Measurements from ENCODE around the gene MCF2L2.

Gene MCF2L2

DNA sequence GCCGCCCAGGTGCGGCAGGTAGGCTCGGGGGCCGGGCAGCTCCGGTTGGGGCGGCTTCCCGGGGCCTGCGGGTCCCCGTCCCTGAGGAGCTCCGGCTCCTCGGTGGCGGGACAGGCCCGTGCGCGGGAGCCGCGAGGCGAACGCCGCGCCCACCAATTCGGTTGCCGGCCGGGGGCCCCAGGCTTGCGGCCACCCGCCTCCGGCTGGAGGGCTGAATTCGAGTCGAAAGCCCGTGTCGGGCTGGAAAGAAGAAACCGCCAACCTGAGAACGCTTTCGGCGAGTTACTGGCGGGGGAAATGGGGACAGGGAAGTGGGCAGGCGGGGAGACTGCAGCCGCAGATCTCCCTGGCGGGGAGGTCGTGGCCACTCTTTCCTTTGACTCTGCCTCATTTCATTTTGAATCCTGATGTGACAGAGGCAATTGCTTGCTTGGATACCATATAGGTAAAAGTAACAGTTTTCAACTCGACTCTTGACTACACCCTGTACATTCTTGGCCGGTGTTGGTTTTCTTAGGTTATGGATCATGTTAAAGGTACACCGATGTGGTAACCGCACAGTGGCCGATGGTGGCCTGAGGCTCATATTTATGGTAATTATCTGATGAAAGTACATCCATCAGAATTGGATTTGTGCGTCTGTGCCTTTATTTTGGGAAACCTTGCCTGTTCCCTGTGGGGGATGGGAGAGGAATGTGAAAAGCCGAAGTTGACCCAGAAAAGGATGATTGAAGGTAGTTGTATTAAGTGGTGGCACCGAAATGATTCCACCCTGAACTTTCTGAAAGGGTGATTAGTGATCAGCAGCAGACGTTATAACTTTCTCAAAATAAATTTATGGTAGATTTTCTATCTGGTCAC is 173.7 kb downstream of the MCF2L2 start:
- TF ChIP-seq POLR2A (IDR thresholded peaks at IDR 0.05; ENCODE audit: extremely low read depth, insufficient read length) (no peak), MYC (IDR thresholded peaks at IDR 0.05; ENCODE audit: low read depth, low read length) (no peak), CTCF (IDR thresholded peaks at IDR 0.05; ENCODE audit: low read depth, low read length) (no peak), MAX (IDR thresholded peaks at IDR 0.05; ENCODE audit: low read depth, low read length) (no peak)
- peak overlapping the region; percentile 71 for H3K4me3 ChIP-seq (ENCODE audit: low read depth, low read length)
- DNase-seq (ENCODE audit: low read depth): peak; percentile 72

GRCh38 chr3:183253528-183254486 is 174.6 kb downstream of the MCF2L2 start:
- peak; percentile 67 for DNase-seq (ENCODE audit: low read depth)

GRCh38 chr3:183252973-183253527 is 175.4 kb downstream of the MCF2L2 start, which contains the start of gene B3GNT5:
Gene B3GNT5, plus strand, starts transcription at chr3:183253253. Its CDS starts 16,546 bp downstream, at chr3:183269799.
- TF ChIP-seq MAX (IDR thresholded peaks at IDR 0.05; ENCODE audit: low read depth, low read length) (no peak), POLR2A (IDR thresholded peaks at IDR 0.05; ENCODE audit: extremely low read depth, insufficient read length) (no peak), CTCF (IDR thresholded peaks at IDR 0.05; ENCODE audit: low read depth, low read length) (no peak), MYC (IDR thresholded peaks at IDR 0.05; ENCODE audit: low read depth, low read length) (no peak)
- peak within 1 kb of the TSS; percentile 64 for H3K4me3 ChIP-seq (ENCODE audit: low read depth, low read length)
- DNase-seq (ENCODE audit: low read depth): peak; percentile 36

More at GRCh38 chr3:183253528-183254486, 174.6 kb downstream of the MCF2L2 start:
- TF ChIP-seq POLR2A (IDR thresholded peaks at IDR 0.05; ENCODE audit: extremely low read depth, insufficient read length) (peak; percentile 5), MYC (IDR thresholded peaks at IDR 0.05; ENCODE audit: low read depth, low read length) (peak; percentile 50; the same call in 1 of the 2 replicates), CTCF (IDR thresholded peaks at IDR 0.05; ENCODE audit: low read depth, low read length) (no peak), MAX (IDR thresholded peaks at IDR 0.05; ENCODE audit: low read depth, low read length) (peak; percentile 22; the same call in 1 of the 2 replicates)
- H3K4me3 ChIP-seq (ENCODE audit: low read depth, low read length): peak overlapping the region; percentile 64

- DNase-seq (ENCODE audit: low read depth): no peak
- TF ChIP-seq MAX (IDR thresholded peaks at IDR 0.05; ENCODE audit: low read depth, low read length) (no peak), CTCF (IDR thresholded peaks at IDR 0.05; ENCODE audit: low read depth, low read length) (no peak), POLR2A (IDR thresholded peaks at IDR 0.05; ENCODE audit: extremely low read depth, insufficient read length) (no peak), MYC (IDR thresholded peaks at IDR 0.05; ENCODE audit: low read depth, low read length) (no peak)
- no peak overlapping the region for H3K4me3 ChIP-seq (ENCODE audit: low read depth, low read length)
These were observed 176.2 kb downstream of the MCF2L2 start for GRCh38 chr3:183252118-183252782.

Measured in NB4 (cell line).